WTC11 (cell line): ENCODE results near the gene CIBAR2. TPM values are rescaled to one million over a fixed set of nuclear protein-coding genes. Genes with fewer than 3 reads are reported as not detected.

Experiments used
- ATAC-seq: fragments of 200-7000 bp; cut with Tn5 transposase; 2 replicates; pipeline ENCODE4 v1.10.0; 2021; ENCODE audit warnings: mild to moderate bottlenecking, moderate library complexity
- Bru-seq: library from RNA; stranded (reverse); fragments of 400-500 nt; gene quantifications from one replicate; lab custom pipeline; 2021; lab: Mats Ljungman, UMichigan
- CTCF ChIA-PET: fragments of 300-600 bp; sonication (Branson Sonifier 250); formaldehyde crosslinking; loops from one replicate; lab custom pipeline; 2021; ENCODE audit warnings: antibody characterized with exemption; lab: Charles Lee
- POLR2A ChIA-PET: fragments of 350-600 bp; sonication (Branson Sonifier 250); formaldehyde crosslinking; loops from one replicate; lab custom pipeline; 2021; ENCODE audit warnings: antibody characterized with exemption; lab: Charles Lee
- DNase-seq: peaks from one replicate; pipeline ENCODE4 v3.0.0; 2021; ENCODE audit warnings: low spot score
- H3K27ac Mint-ChIP-seq: 2 replicates; pipeline ENCODE4 v1.8.0; 2021; ENCODE audit warnings: mixed read lengths
- H3K27me3 Mint-ChIP-seq: 2 replicates; pipeline ENCODE4 v1.8.0; 2021; ENCODE audit warnings: low read depth, mild to moderate bottlenecking, moderate library complexity, mixed read lengths
- H3K36me3 Mint-ChIP-seq: 2 replicates; pipeline ENCODE4 v1.8.0; 2021; ENCODE audit warnings: mixed read lengths
- H3K4me1 Mint-ChIP-seq: 2 replicates; pipeline ENCODE4 v1.8.0; 2022; ENCODE audit warnings: mixed read lengths
- H3K4me3 Mint-ChIP-seq: 2 replicates; pipeline ENCODE4 v1.8.0; 2021; ENCODE audit warnings: mild to moderate bottlenecking, moderate library complexity, mixed read lengths
- H3K9me3 Mint-ChIP-seq: 2 replicates; pipeline ENCODE4 v1.8.0; 2021; ENCODE audit warnings: mixed read lengths
- ARID4B ChIP-seq: sonication (generic); formaldehyde crosslinking; IDR thresholded peaks from 2 replicates; pipeline ENCODE4 v1.8.0; 2023; ENCODE audit warnings: missing genetic modification reagents, mild to moderate bottlenecking, borderline replicate concordance
- E2F4 ChIP-seq: sonication (generic); formaldehyde crosslinking; IDR thresholded peaks from 2 replicates; pipeline ENCODE4 v1.8.1; 2022; ENCODE audit warnings: low read depth, mild to moderate bottlenecking, moderate library complexity, missing genetic modification reagents, borderline replicate concordance
- GABPB1 ChIP-seq: sonication (generic); formaldehyde crosslinking; IDR thresholded peaks from 2 replicates; pipeline ENCODE4 v1.8.1; 2023; ENCODE audit warnings: mild to moderate bottlenecking, missing genetic modification reagents
- JUN ChIP-seq: sonication (generic); formaldehyde crosslinking; IDR thresholded peaks from 2 replicates; pipeline ENCODE4 v1.8.0; 2023; ENCODE audit warnings: mild to moderate bottlenecking, missing genetic modification reagents
- STAT6 ChIP-seq: sonication (generic); formaldehyde crosslinking; conservative IDR thresholded peaks from 2 replicates; pipeline ENCODE4 v1.8.1; 2023; ENCODE audit warnings: mild to moderate bottlenecking, low read depth, missing genetic modification reagents, moderate library complexity
- TP53 ChIP-seq: sonication (generic); formaldehyde crosslinking; IDR thresholded peaks from 2 replicates; pipeline ENCODE4 v1.8.1; 2023; ENCODE audit warnings: mild to moderate bottlenecking, missing genetic modification reagents
- USF2 ChIP-seq: sonication (generic); formaldehyde crosslinking; IDR thresholded peaks from 2 replicates; pipeline ENCODE4 v1.8.1; 2023; ENCODE audit warnings: mild to moderate bottlenecking, missing genetic modification reagents, moderate library complexity
- ZNF121 ChIP-seq: sonication (generic); formaldehyde crosslinking; IDR thresholded peaks from 2 replicates; pipeline ENCODE4 v1.8.0; 2023; ENCODE audit warnings: missing genetic modification reagents
- ZNF138 ChIP-seq: sonication (generic); formaldehyde crosslinking; conservative IDR thresholded peaks from 2 replicates; pipeline ENCODE4 v1.8.1; 2022; ENCODE audit warnings: mild to moderate bottlenecking, moderate library complexity, missing genetic modification reagents
- ZNF423 ChIP-seq: fragments of 250-450 bp; sonication (Bioruptor Pico); IDR thresholded peaks from 2 replicates; pipeline ENCODE4 v2.1.2; 2022; ENCODE audit warnings: mild to moderate bottlenecking, moderate library complexity
- long read RNA-seq, 3 experiments: library from RNA in 1 of 3; library from capped mRNA in 1 of 3; library from polyadenylated mRNA in 1 of 3; unstranded in 2 of 3; stranded (forward) in 1 of 3; transcript quantifications; one replicate each; pipeline ENCODE4 v2.0.0, GENCODE V29; 2021
- total RNA-seq: library from RNA; stranded (reverse); gene quantifications from 3 replicates; pipeline ENCODE4 v1.2.3, GENCODE V29; 2021

Gene CIBAR2
- total RNA-seq (not detected in 3 replicates), Bru-seq, nascent RNA (percentile 8 among the genes with signal in this experiment)
- long read RNA-seq, experiment 1, result 0 reads
- long read RNA-seq, experiment 2, result 0 reads
- long read RNA-seq, experiment 3, result 0 reads

GRCh38 chr16:85112364-85112763, at the start of gene CIBAR2:
TSS of gene CIBAR2 (minus strand) at chr16:85112472. CDS start at chr16:85112352, 120 bp downstream.
- no peak for TF ChIP-seq E2F4
- no peak for TF ChIP-seq JUN (CRISPR knock-in tag)
- TF ChIP-seq TP53 (CRISPR knock-in tag), result no peak
- peak; percentile 3; the same call in 1 of the 2 replicates for TF ChIP-seq ZNF423
- TF ChIP-seq USF2 (CRISPR knock-in tag), result no peak
- no peak for TF ChIP-seq ARID4B (CRISPR knock-in tag)
- TF ChIP-seq ZNF121, result no peak
- no peak for TF ChIP-seq ZNF138 (CRISPR knock-in tag)
- no peak for DNase-seq
- Mint-ChIP-seq H3K4me3 (no peak within 1 kb of the TSS), H3K27me3 (no peaks in the 10 kb centered on the region), H3K36me3 (no peaks in the 10 kb centered on the region), H3K4me1 (peaks cover 10% of the 10 kb centered on the region), H3K9me3 (no peaks in the 10 kb centered on the region), H3K27ac (no peak within 1 kb of the TSS)
- peak; percentile 39 for ATAC-seq
- CTCF ChIA-PET, result interaction anchor here (0.5 to 1.6 kb wide), 11 partner anchors 12 to 304 kb away, joined by 3 to 8 read pairs (median 3); no protein-coding TSS in a partner anchor
- POLR2A ChIA-PET, result no interaction called here

GRCh38 chr16:85159179-85159980, 47.1 kb upstream of the CIBAR2 start:
- Mint-ChIP-seq H3K27ac (no peak overlapping the region), H3K27me3 (no peaks in the 10 kb centered on the region; the same call in 1 of the 2 replicates), H3K4me3 (no peak overlapping the region), H3K4me1 (peaks cover 30% of the 10 kb centered on the region), H3K9me3 (no peaks in the 10 kb centered on the region)
- no peak for DNase-seq
- ChIA-PET POLR2A (interaction anchor here (0.6 to 1.0 kb wide), 4 partner anchors 9 to 344 kb away, joined by 3 to 4 read pairs (median 3); no protein-coding TSS in a partner anchor), CTCF (interaction anchor here (1.0 to 4.3 kb wide), 7 partner anchors 28 to 261 kb away, joined by 3 to 30 read pairs (median 3); no protein-coding TSS in a partner anchor)
- no peak for ATAC-seq
- TF ChIP-seq GABPB1 (0 out of 2 replicates have a peak, but pooled peaks have one; percentile 23), STAT6 (CRISPR knock-in tag) (no peak)
- TF ChIP-seq, all 79 proteins: peak for 1
- H3K36me3 Mint-ChIP-seq, result no peaks in the 10 kb centered on the region
